Measurements from ENCODE around the gene ATRNL1.

ATRNL1 gene

GRCh38 chr10:115942101-115942500 lies 848.9 kb downstream of the ATRNL1 start:
- Histone ChIP-seq H3K9me3 (ENCODE audit: control insufficient read depth, insufficient read depth, low read length) (no peaks in the 10 kb centered on the region), H3K79me2 (ENCODE audit: control insufficient read depth, low read length) (no peaks in the 10 kb centered on the region), H3K27me3 (ENCODE audit: control insufficient read depth, low read length) (no peaks in the 10 kb centered on the region), H3K4me2 (ENCODE audit: low read length) (no peak overlapping the region), H4K20me1 (ENCODE audit: control insufficient read depth, insufficient read depth, low read depth, low read length) (no peaks in the 10 kb centered on the region), H3K36me3 (ENCODE audit: control insufficient read depth, low read length) (no peaks in the 10 kb centered on the region), H3K4me3 (ENCODE audit: low read length) (no peak overlapping the region), H3K27ac (ENCODE audit: low read depth, low read length) (no peak overlapping the region), H3F3A (ENCODE audit: control insufficient read depth, insufficient read depth) (no peaks in the 10 kb centered on the region), H3K4me1 (ENCODE audit: control insufficient read depth, low read length) (no peaks in the 10 kb centered on the region), H3K9me2 (replicated peaks; ENCODE audit: control insufficient read depth, low read length) (no peaks in the 10 kb centered on the region)
- no peak for TF ChIP-seq CTCF (IDR thresholded peaks at IDR 0.05; ENCODE audit: low read depth, low read length, poor library complexity, severe bottlenecking)
- TF ChIP-seq EZH2phosphoT487 (IDR thresholded peaks at IDR 0.05; ENCODE audit: borderline replicate concordance, low read length), result no peak

DNA sequence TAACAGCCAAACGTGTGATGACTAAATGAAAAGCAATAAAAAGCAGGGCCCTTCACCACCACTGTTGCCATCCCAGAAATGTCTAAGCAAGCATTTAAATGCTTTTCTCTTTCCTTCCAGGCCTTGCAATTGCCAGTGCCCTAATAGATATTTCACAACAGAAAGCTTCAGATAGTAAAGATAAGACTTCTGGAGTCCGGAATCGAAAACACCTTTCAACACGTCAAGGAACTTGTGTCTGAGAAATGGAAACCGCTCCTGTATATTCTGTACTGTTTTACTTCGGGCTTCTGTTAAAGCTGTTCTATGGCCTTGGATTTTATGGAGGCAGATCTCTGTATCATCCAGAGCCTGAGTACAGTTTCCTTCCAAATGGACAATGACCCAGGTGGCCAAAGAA lies 851.4 kb downstream of the ATRNL1 start:
- H3K4me2 ChIP-seq (ENCODE audit: low read length), result no peak overlapping the region
- no peaks in the 10 kb centered on the region for H3K9me2 ChIP-seq (replicated peaks; ENCODE audit: control insufficient read depth, low read length)
- no peaks in the 10 kb centered on the region for H3K27me3 ChIP-seq (ENCODE audit: control insufficient read depth, low read length)
- no peaks in the 10 kb centered on the region for H3K9me3 ChIP-seq (ENCODE audit: control insufficient read depth, insufficient read depth, low read length)
- no peaks in the 10 kb centered on the region for H4K20me1 ChIP-seq (ENCODE audit: control insufficient read depth, insufficient read depth, low read depth, low read length)
- H3F3A ChIP-seq (ENCODE audit: control insufficient read depth, insufficient read depth), result no peaks in the 10 kb centered on the region
- H3K4me1 ChIP-seq (ENCODE audit: control insufficient read depth, low read length), result no peaks in the 10 kb centered on the region
- no peaks in the 10 kb centered on the region for H3K79me2 ChIP-seq (ENCODE audit: control insufficient read depth, low read length)
- H3K36me3 ChIP-seq (ENCODE audit: control insufficient read depth, low read length), result no peaks in the 10 kb centered on the region
- no peak for TF ChIP-seq EZH2phosphoT487 (IDR thresholded peaks at IDR 0.05; ENCODE audit: borderline replicate concordance, low read length)
- no peak for TF ChIP-seq CTCF (IDR thresholded peaks at IDR 0.05; ENCODE audit: low read depth, low read length, poor library complexity, severe bottlenecking)
- H3K27ac ChIP-seq (ENCODE audit: low read depth, low read length), result no peak overlapping the region
- no peak overlapping the region for H3K4me3 ChIP-seq (ENCODE audit: low read length)

GRCh38 chr10:115945701-115946445 lies 852.7 kb downstream of the ATRNL1 start:
- no peaks in the 10 kb centered on the region for H3K79me2 ChIP-seq (ENCODE audit: control insufficient read depth, low read length)
- no peaks in the 10 kb centered on the region for H3F3A ChIP-seq (ENCODE audit: control insufficient read depth, insufficient read depth)
- no peaks in the 10 kb centered on the region for H3K9me2 ChIP-seq (replicated peaks; ENCODE audit: control insufficient read depth, low read length)
- no peak overlapping the region for H3K27ac ChIP-seq (ENCODE audit: low read depth, low read length)
- H4K20me1 ChIP-seq (ENCODE audit: control insufficient read depth, insufficient read depth, low read depth, low read length), result no peaks in the 10 kb centered on the region
- no peaks in the 10 kb centered on the region for H3K9me3 ChIP-seq (ENCODE audit: control insufficient read depth, insufficient read depth, low read length)
- no peaks in the 10 kb centered on the region for H3K36me3 ChIP-seq (ENCODE audit: control insufficient read depth, low read length)
- H3K27me3 ChIP-seq (ENCODE audit: control insufficient read depth, low read length), result no peaks in the 10 kb centered on the region
- no peak overlapping the region for H3K4me2 ChIP-seq (ENCODE audit: low read length)
- H3K4me3 ChIP-seq (ENCODE audit: low read length), result no peak overlapping the region
- TF ChIP-seq EZH2phosphoT487 (IDR thresholded peaks at IDR 0.05; ENCODE audit: borderline replicate concordance, low read length) (no peak), CTCF (IDR thresholded peaks at IDR 0.05; ENCODE audit: low read depth, low read length, poor library complexity, severe bottlenecking) (no peak)
- no peaks in the 10 kb centered on the region for H3K4me1 ChIP-seq (ENCODE audit: control insufficient read depth, low read length)

Measured in DOHH2 (cell line).